ENCODE data around the gene FOLR2. TPM values are rescaled to one million over a fixed set of nuclear protein-coding genes. Genes with fewer than 3 reads are reported as not detected.

Gene FOLR2
- total RNA-seq, 1 donor from 2014 or later = not detected

- H3K36me3 Mint-ChIP-seq (ENCODE audit: low read depth) = no peaks in the 10 kb centered on the region
- peak overlapping the region; percentile 98 for H3K4me3 Mint-ChIP-seq
- peak; percentile 59 for DNase-seq (ENCODE audit: low read depth, low spot score)
- H3K4me1 Mint-ChIP-seq = peaks cover 27% of the 10 kb centered on the region
- peaks cover under 1% of the 10 kb centered on the region for H3K27me3 Mint-ChIP-seq (ENCODE audit: low read depth)
- TF ChIP-seq CTCF (conservative IDR thresholded peaks at IDR 0.05) = no peak
- H3K27ac Mint-ChIP-seq (ENCODE audit: unreplicated experiment) = peak overlapping the region; percentile 97
- H3K9me3 Mint-ChIP-seq = no peaks in the 10 kb centered on the region
These were observed 7.3 kb downstream of the FOLR2 start for GRCh38 chr11:72223615-72224563.

- Mint-ChIP-seq H3K4me3 (peak within 1 kb of the TSS; percentile 98), H3K4me1 (peaks cover 33% of the 10 kb centered on the region), H3K27ac (ENCODE audit: unreplicated experiment) (peak within 1 kb of the TSS; percentile 97), H3K9me3 (no peaks in the 10 kb centered on the region), H3K36me3 (ENCODE audit: low read depth) (peaks cover 6% of the 10 kb centered on the region), H3K27me3 (ENCODE audit: low read depth) (no peaks in the 10 kb centered on the region)
- no peak for TF ChIP-seq CTCF (conservative IDR thresholded peaks at IDR 0.05)
- DNase-seq (ENCODE audit: low read depth, low spot score) = peak; percentile 59
These were observed 8.2 kb downstream of the FOLR2 start, which contains the start of gene INPPL1 for GRCh38 chr11:72224564-72225410. Gene INPPL1, plus strand, starts transcription at chr11:72224767. Its CDS starts 218 bp downstream, at chr11:72224985.

GRCh38 chr11:72225411-72225951 lies 8.9 kb downstream of the FOLR2 start:
- DNase-seq (ENCODE audit: low read depth, low spot score) = no peak
- Mint-ChIP-seq H3K27me3 (ENCODE audit: low read depth) (no peaks in the 10 kb centered on the region), H3K9me3 (no peaks in the 10 kb centered on the region), H3K4me3 (peak overlapping the region; percentile 96), H3K27ac (ENCODE audit: unreplicated experiment) (peak overlapping the region; percentile 94), H3K4me1 (peaks cover 33% of the 10 kb centered on the region), H3K36me3 (ENCODE audit: low read depth) (peaks cover 6% of the 10 kb centered on the region)
- no peak for TF ChIP-seq CTCF (conservative IDR thresholded peaks at IDR 0.05)

- no peak for TF ChIP-seq CTCF (conservative IDR thresholded peaks at IDR 0.05)
- Mint-ChIP-seq H3K4me1 (peaks cover 33% of the 10 kb centered on the region), H3K27ac (ENCODE audit: unreplicated experiment) (no peak overlapping the region), H3K4me3 (peak overlapping the region; percentile 96), H3K36me3 (ENCODE audit: low read depth) (peaks cover 9% of the 10 kb centered on the region), H3K9me3 (no peaks in the 10 kb centered on the region), H3K27me3 (ENCODE audit: low read depth) (no peaks in the 10 kb centered on the region)
- DNase-seq (ENCODE audit: low read depth, low spot score) = no peak
These were observed 10.1 kb downstream of the FOLR2 start for GRCh38 chr11:72226701-72227100.

All from neural crest cell (in vitro differentiated cells).